Neutrophil (primary cell): ENCODE measurements around the gene KATNA1.

ENCODE experiments used
- H3K27ac ChIP-seq: fragments of 200-600 bp; sonication (generic); 2 replicates; pipeline ENCODE4 v1.5.1; 2016; ENCODE audit warnings: mild to moderate bottlenecking, moderate library complexity
- H3K27me3 ChIP-seq: fragments of 200-600 bp; sonication (generic); 2 replicates; pipeline ENCODE4 v1.6.0; 2016; ENCODE audit warnings: mild to moderate bottlenecking
- H3K36me3 ChIP-seq: fragments of 200-600 bp; sonication (generic); 2 replicates; pipeline ENCODE4 v1.5.1; 2017
- H3K4me1 ChIP-seq, 2 experiments: fragments of 200-600 bp in 1 of 2; sonication (generic) in 1 of 2; 1 replicate in 1 of 2; 2 replicates in 1 of 2; pipeline versions ENCODE4 v1.5.1 to v1.6.1; 2013 to 2016; ENCODE audit warnings: low read depth in 1 of 2, low read length in 1 of 2, mild to moderate bottlenecking in 1 of 2, moderate library complexity in 1 of 2; ENCODE audit not compliant: control insufficient read depth in 1 of 2, insufficient read depth in 1 of 2
- H3K4me3 ChIP-seq, 2 experiments: fragments of 200-600 bp in 1 of 2; sonication (generic) in 1 of 2; 1 replicate in 1 of 2; 2 replicates in 1 of 2; pipeline ENCODE4 v1.5.1; 2013 to 2016; ENCODE audit warnings: low read depth in 1 of 2, low read length in 1 of 2, mild to moderate bottlenecking in 1 of 2, moderate library complexity in 1 of 2
- H3K9me3 ChIP-seq: fragments of 200-600 bp; sonication (generic); 2 replicates; pipeline ENCODE4 v1.5.1; 2016
- CTCF ChIP-seq: fragments of 200-600 bp; sonication (generic); IDR thresholded peaks from 2 replicates; pipeline ENCODE4 v1.5.1; 2016; ENCODE audit warnings: antibody characterized with exemption

Gene KATNA1

GRCh38 chr6:149608381-149608982 is 40.0 kb downstream of the KATNA1 start:
- TF ChIP-seq CTCF, result no peak
- H3K36me3 ChIP-seq, result peaks cover 6% of the 10 kb centered on the region
- no peaks in the 10 kb centered on the region for H3K9me3 ChIP-seq
- no peak overlapping the region for H3K4me3 ChIP-seq
- H3K4me1 ChIP-seq, result no peaks in the 10 kb centered on the region
- no peak overlapping the region for H3K27ac ChIP-seq
- H3K27me3 ChIP-seq, result no peaks in the 10 kb centered on the region

GRCh38 chr6:149600508-149600907 is 48.0 kb downstream of the KATNA1 start:
- no peaks in the 10 kb centered on the region for H3K9me3 ChIP-seq
- no peak overlapping the region for H3K27ac ChIP-seq
- H3K4me1 ChIP-seq, result no peaks in the 10 kb centered on the region
- peaks cover 62% of the 10 kb centered on the region for H3K36me3 ChIP-seq
- TF ChIP-seq CTCF, result no peak
- H3K27me3 ChIP-seq, result no peaks in the 10 kb centered on the region
- H3K4me3 ChIP-seq, result no peak overlapping the region

- Histone ChIP-seq H3K9me3 (no peaks in the 10 kb centered on the region), H3K27ac (no peak overlapping the region), H3K36me3 (peaks cover 86% of the 10 kb centered on the region), H3K4me3 (no peak overlapping the region), H3K27me3 (no peaks in the 10 kb centered on the region), H3K4me1 (no peaks in the 10 kb centered on the region)
- TF ChIP-seq CTCF, result no peak
Measured at GRCh38 chr6:149593408-149593807, 55.1 kb downstream of the KATNA1 start.

- no peaks in the 10 kb centered on the region for H3K9me3 ChIP-seq
- no peak overlapping the region for H3K27ac ChIP-seq
- no peak for TF ChIP-seq CTCF
- no peaks in the 10 kb centered on the region for H3K4me1 ChIP-seq
- no peaks in the 10 kb centered on the region for H3K27me3 ChIP-seq
- no peak overlapping the region for H3K4me3 ChIP-seq
- peaks cover 85% of the 10 kb centered on the region for H3K36me3 ChIP-seq
Measured at GRCh38 chr6:149592983-149593382, 55.5 kb downstream of the KATNA1 start.

GRCh38 chr6:149586149-149586548 is 62.4 kb downstream of the KATNA1 start:
- Histone ChIP-seq H3K36me3 (peaks cover 66% of the 10 kb centered on the region), H3K9me3 (no peaks in the 10 kb centered on the region), H3K4me3 (no peak overlapping the region), H3K4me1 (no peaks in the 10 kb centered on the region), H3K27me3 (no peaks in the 10 kb centered on the region), H3K27ac (no peak overlapping the region)
- TF ChIP-seq CTCF, result no peak

GRCh38 chr6:149581349-149581748 is 67.2 kb downstream of the KATNA1 start:
- Histone ChIP-seq H3K36me3 (peaks cover 56% of the 10 kb centered on the region), H3K27ac (no peak overlapping the region), H3K9me3 (no peaks in the 10 kb centered on the region)

More at GRCh38 chr6:149581349-149581748, 67.2 kb downstream of the KATNA1 start:
- Histone ChIP-seq H3K4me1 (no peaks in the 10 kb centered on the region), H3K27me3 (no peaks in the 10 kb centered on the region), H3K4me3 (no peak overlapping the region)
- no peak for TF ChIP-seq CTCF
